ENCODE measurements around the gene TMEM141. TPM values are rescaled to one million over a fixed set of nuclear protein-coding genes. Genes with fewer than 3 reads are reported as not detected.

Gene TMEM141
- total RNA-seq, 1 experiment from 2014 or later = 64.1 TPM

DNA sequence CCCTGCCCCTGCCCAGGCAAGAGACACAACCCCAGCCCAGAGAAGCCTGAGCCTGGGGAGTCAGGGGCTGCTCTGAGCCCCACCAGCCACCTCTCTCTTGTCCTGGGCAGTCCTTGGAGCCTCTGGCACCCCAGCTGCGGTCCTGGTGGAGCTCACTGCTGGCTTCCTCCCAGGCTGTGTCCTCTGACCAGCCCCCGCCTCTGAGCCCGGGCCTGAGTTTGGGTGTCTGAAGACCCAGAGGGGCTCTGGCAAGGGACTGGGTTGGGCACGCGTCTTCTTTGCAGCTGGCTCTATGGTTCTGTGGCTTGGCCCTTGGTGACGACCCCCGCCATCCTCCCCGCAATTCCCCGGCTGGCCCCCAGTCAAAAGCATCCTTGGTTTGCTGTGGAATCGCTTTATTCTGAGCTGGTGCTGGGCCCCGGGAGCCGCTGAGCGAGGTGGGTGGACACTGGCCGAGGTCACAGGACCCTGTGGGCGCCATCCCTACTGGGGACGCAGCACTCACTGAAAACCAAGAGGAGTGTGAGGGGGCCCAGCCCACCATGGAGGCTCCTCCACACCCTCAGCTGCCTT, 47.4 kb upstream of the TMEM141 start:
- H3K4me1 Mint-ChIP-seq (ENCODE audit: low read depth, unreplicated experiment) = no peaks in the 10 kb centered on the region
- no peaks in the 10 kb centered on the region for H3K36me3 Mint-ChIP-seq (ENCODE audit: insufficient read depth, unreplicated experiment)
- no TSS peak for BruUV-seq (replicated peaks)
- H3K27me3 Mint-ChIP-seq (ENCODE audit: unreplicated experiment) = peaks cover 71% of the 10 kb centered on the region
- H3K4me3 Mint-ChIP-seq (ENCODE audit: low read depth, unreplicated experiment) = no peak overlapping the region
- CTCF ChIA-PET = no interaction called here
- TF ChIP-seq, protein P1, sequence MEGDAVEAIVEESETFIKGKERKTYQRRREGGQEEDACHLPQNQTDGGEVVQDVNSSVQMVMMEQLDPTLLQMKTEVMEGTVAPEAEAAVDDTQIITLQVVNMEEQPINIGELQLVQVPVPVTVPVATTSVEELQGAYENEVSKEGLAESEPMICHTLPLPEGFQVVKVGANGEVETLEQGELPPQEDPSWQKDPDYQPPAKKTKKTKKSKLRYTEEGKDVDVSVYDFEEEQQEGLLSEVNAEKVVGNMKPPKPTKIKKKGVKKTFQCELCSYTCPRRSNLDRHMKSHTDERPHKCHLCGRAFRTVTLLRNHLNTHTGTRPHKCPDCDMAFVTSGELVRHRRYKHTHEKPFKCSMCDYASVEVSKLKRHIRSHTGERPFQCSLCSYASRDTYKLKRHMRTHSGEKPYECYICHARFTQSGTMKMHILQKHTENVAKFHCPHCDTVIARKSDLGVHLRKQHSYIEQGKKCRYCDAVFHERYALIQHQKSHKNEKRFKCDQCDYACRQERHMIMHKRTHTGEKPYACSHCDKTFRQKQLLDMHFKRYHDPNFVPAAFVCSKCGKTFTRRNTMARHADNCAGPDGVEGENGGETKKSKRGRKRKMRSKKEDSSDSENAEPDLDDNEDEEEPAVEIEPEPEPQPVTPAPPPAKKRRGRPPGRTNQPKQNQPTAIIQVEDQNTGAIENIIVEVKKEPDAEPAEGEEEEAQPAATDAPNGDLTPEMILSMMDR (IDR thresholded peaks at IDR 0.05; ENCODE audit: unreplicated experiment) = no peak
- DNase-seq = no peak
- no peak overlapping the region for H3K27ac Mint-ChIP-seq (ENCODE audit: unreplicated experiment)
- intact Hi-C loops (cut with micrococcal nuclease; ENCODE audit: unreplicated experiment) = no loop called here
- H3K9me3 Mint-ChIP-seq (ENCODE audit: low read depth, unreplicated experiment) = no peaks in the 10 kb centered on the region

- CTCF ChIA-PET = no interaction called here
- H3K4me1 Mint-ChIP-seq (ENCODE audit: low read depth, unreplicated experiment) = no peaks in the 10 kb centered on the region
- DNase-seq = no peak
Observed at GRCh38 chr9:136744773-136745172, 46.4 kb upstream of the TMEM141 start.

DNA sequence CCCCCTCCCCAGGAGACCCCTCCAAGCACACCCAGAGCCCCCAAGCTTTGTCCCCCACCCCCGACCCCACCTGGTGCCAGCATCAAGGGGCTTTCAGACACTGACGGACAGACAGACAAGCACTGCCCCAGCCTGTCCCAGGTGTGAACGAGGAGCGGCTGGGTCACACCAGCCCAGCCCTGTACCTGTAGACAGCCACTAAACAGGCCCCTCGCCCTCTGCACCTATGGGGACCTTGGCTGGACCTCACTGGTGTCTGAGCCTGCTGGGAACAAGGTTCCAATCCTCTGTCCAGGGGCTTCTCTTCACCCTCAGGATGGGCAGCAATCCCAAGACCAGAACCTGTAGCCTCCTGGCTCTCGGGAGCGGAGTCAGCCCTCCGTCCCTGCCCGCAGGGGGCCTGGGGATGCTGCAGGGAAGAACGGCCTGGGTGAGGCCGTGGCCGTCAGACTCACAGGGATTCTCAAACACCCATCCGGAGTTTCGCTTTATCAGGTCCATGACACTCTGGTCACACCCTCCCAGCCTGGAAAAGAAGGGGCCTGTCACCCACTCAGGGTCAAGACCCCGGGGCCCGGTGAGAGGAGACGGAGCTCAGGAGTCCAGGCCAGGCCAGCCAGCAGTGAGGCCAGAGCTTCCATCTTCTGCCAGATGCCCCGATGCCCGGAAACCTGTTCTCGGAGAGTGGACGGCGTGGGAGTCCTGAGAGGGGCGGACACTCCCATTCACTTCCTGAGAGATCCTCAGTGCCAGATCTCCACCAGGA, 45.6 kb upstream of the TMEM141 start:
- no peaks in the 10 kb centered on the region for H3K4me1 Mint-ChIP-seq (ENCODE audit: low read depth, unreplicated experiment)
- CTCF ChIA-PET = interaction anchor here (0.7 kb wide), 1 partner anchor 18 kb away, joined by 4 read pairs; no protein-coding TSS in a partner anchor
- no peak for DNase-seq
- no peaks in the 10 kb centered on the region for H3K36me3 Mint-ChIP-seq (ENCODE audit: insufficient read depth, unreplicated experiment)
- BruUV-seq (replicated peaks) = no TSS peak
- no peaks in the 10 kb centered on the region for H3K9me3 Mint-ChIP-seq (ENCODE audit: low read depth, unreplicated experiment)
- TF ChIP-seq, protein P1 (IDR thresholded peaks at IDR 0.05; ENCODE audit: unreplicated experiment) = no peak
- H3K27ac Mint-ChIP-seq (ENCODE audit: unreplicated experiment) = no peak overlapping the region
- intact Hi-C loops (cut with micrococcal nuclease; ENCODE audit: unreplicated experiment) = no loop called here
- H3K4me3 Mint-ChIP-seq (ENCODE audit: low read depth, unreplicated experiment) = no peak overlapping the region
- peaks cover 71% of the 10 kb centered on the region for H3K27me3 Mint-ChIP-seq (ENCODE audit: unreplicated experiment)

More at GRCh38 chr9:136744773-136745172, 46.4 kb upstream of the TMEM141 start:
- TF ChIP-seq, protein P1 (IDR thresholded peaks at IDR 0.05; ENCODE audit: unreplicated experiment) = no peak
- no TSS peak for BruUV-seq (replicated peaks)
- Mint-ChIP-seq H3K27me3 (ENCODE audit: unreplicated experiment) (peaks cover 71% of the 10 kb centered on the region), H3K4me3 (ENCODE audit: low read depth, unreplicated experiment) (no peak overlapping the region), H3K9me3 (ENCODE audit: low read depth, unreplicated experiment) (no peaks in the 10 kb centered on the region), H3K36me3 (ENCODE audit: insufficient read depth, unreplicated experiment) (no peaks in the 10 kb centered on the region), H3K27ac (ENCODE audit: unreplicated experiment) (no peak overlapping the region)
- intact Hi-C loops (cut with micrococcal nuclease; ENCODE audit: unreplicated experiment) = no loop called here

DNA sequence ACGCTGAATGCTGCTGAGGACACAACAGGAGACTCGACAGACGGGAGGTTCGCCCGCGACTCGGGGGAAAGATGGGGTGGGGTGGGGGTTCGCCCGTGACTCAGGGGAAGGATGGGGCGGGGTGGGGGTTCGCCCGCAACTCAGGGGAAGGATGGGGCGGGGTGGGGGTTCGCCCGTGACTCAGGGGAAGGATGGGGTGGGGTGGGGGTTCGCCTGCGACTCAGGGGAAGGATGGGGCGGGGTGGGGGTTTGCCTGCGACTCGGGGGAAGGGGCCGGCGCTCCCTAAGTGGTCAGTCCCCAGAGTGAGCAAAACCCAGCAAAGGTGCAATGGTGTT, 45.0 kb upstream of the TMEM141 start:
- no peak overlapping the region for H3K27ac Mint-ChIP-seq (ENCODE audit: unreplicated experiment)
- H3K27me3 Mint-ChIP-seq (ENCODE audit: unreplicated experiment) = peaks cover 71% of the 10 kb centered on the region
- H3K4me1 Mint-ChIP-seq (ENCODE audit: low read depth, unreplicated experiment) = no peaks in the 10 kb centered on the region
- H3K9me3 Mint-ChIP-seq (ENCODE audit: low read depth, unreplicated experiment) = no peaks in the 10 kb centered on the region
- DNase-seq = no peak
- no peak overlapping the region for H3K4me3 Mint-ChIP-seq (ENCODE audit: low read depth, unreplicated experiment)
- CTCF ChIA-PET = interaction anchor here (0.7 kb wide), 1 partner anchor 19 kb away, joined by 4 read pairs; no protein-coding TSS in a partner anchor
- no TSS peak for BruUV-seq (replicated peaks)
- no peaks in the 10 kb centered on the region for H3K36me3 Mint-ChIP-seq (ENCODE audit: insufficient read depth, unreplicated experiment)
- intact Hi-C loops (cut with micrococcal nuclease; ENCODE audit: unreplicated experiment) = no loop called here
- TF ChIP-seq, protein P1 (IDR thresholded peaks at IDR 0.05; ENCODE audit: unreplicated experiment) = no peak
